HG03103 (cell line): ENCODE measurements around the gene TEN1.
"Not testable (repeated sequence)": the region's sequence is repeated elsewhere in the genome, so short reads cannot be mapped to it uniquely, and the experiment has no call there.

Experiments used
- ATAC-seq: cut with Tn5 transposase; IDR thresholded peaks from one replicate; pipeline ENCODE4 v1.9.1; 2021; ENCODE audit warnings: low read depth; ENCODE audit not compliant: unreplicated experiment

TEN1 gene

GRCh38 chr17:75978938-75979704 is at the start of gene TEN1, which contains the start of gene ACOX1:
TEN1 (plus strand) TSS chr17:75979240; CDS start chr17:75986193, 6,953 bp downstream.
ACOX1 (minus strand) TSS chr17:75979166; CDS start chr17:75979073, 93 bp downstream.
- peak; percentile 83 for ATAC-seq

GRCh38 chr17:75931062-75931461 is 48.0 kb upstream of the TEN1 start:
- ATAC-seq: no peak

GRCh38 chr17:75932852-75933251 is 46.2 kb upstream of the TEN1 start:
- no peak for ATAC-seq

GRCh38 chr17:75933808-75934207 is 45.2 kb upstream of the TEN1 start:
- ATAC-seq: no peak

GRCh38 chr17:75937652-75938051 is 41.4 kb upstream of the TEN1 start:
- ATAC-seq: no peak

- no peak for ATAC-seq
Measured at GRCh38 chr17:75940727-75941441, 38.2 kb upstream of the TEN1 start, which contains the start of gene FBF1. FBF1 (minus strand) TSS chr17:75941042; CDS start chr17:75938149, 2,893 bp downstream.

GRCh38 chr17:75941442-75941819 is 37.6 kb upstream of the TEN1 start:
- ATAC-seq: no peak

- no peak for ATAC-seq
Measured at GRCh38 chr17:75942473-75942872, 36.6 kb upstream of the TEN1 start.

GRCh38 chr17:75943491-75943890 is 35.5 kb upstream of the TEN1 start:
- ATAC-seq: no peak

GRCh38 chr17:75945211-75945610 is 33.8 kb upstream of the TEN1 start:
- ATAC-seq: no peak

GRCh38 chr17:75950421-75950820 is 28.6 kb upstream of the TEN1 start:
- ATAC-seq: no peak

- ATAC-seq: no peak
Measured at GRCh38 chr17:75950855-75951554, 28.0 kb upstream of the TEN1 start.

GRCh38 chr17:75959051-75959838 is 19.8 kb upstream of the TEN1 start:
- ATAC-seq: no peak

- ATAC-seq: no peak
Measured at GRCh38 chr17:75959839-75960511, 19.1 kb upstream of the TEN1 start.

GRCh38 chr17:75965468-75965867 is 13.6 kb upstream of the TEN1 start:
- ATAC-seq: no peak

GRCh38 chr17:75969044-75969443 is 10.0 kb upstream of the TEN1 start:
- not testable (repeated sequence) for ATAC-seq

GRCh38 chr17:75970011-75970523 is 9.0 kb upstream of the TEN1 start:
- ATAC-seq: no peak

GRCh38 chr17:75970626-75971025 is 8.4 kb upstream of the TEN1 start:
- ATAC-seq: no peak

- not testable (repeated sequence) for ATAC-seq
Measured at GRCh38 chr17:75975187-75975586, 3.9 kb upstream of the TEN1 start.

GRCh38 chr17:75975757-75976174 is 3.3 kb upstream of the TEN1 start:
- ATAC-seq: no peak
